HepG2 (cell line): ENCODE results near the gene MT1A. TPM values are rescaled to one million over a fixed set of nuclear protein-coding genes. Genes with fewer than 3 reads are reported as not detected.

Experiments used
- ATF7-NPFF ChIP-seq: sonication (generic); formaldehyde crosslinking; IDR thresholded peaks from 2 replicates; pipeline ENCODE4 v1.8.1; 2023; ENCODE audit warnings: mild to moderate bottlenecking, low read depth, missing genetic modification reagents, moderate library complexity
- CENPX ChIP-seq: sonication (generic); formaldehyde crosslinking; IDR thresholded peaks from 2 replicates; pipeline ENCODE4 v1.9.0; 2021; ENCODE audit warnings: mild to moderate bottlenecking, missing genetic modification reagents, moderate library complexity
- ERF ChIP-seq: IDR thresholded peaks from 2 replicates; pipeline ENCODE4 v1.6.1; 2018; ENCODE audit warnings: missing biosample characterization, missing genetic modification reagents
- HCFC1 ChIP-seq: fragments of 150-350 bp; IDR thresholded peaks from 2 replicates; pipeline ENCODE4 v1.6.1; 2014; ENCODE audit warnings: low read depth, low read length
- KMT2A ChIP-seq: sonication (generic); formaldehyde crosslinking; IDR thresholded peaks from 2 replicates; pipeline ENCODE4 v1.4.0; 2020; ENCODE audit warnings: missing genetic modification reagents
- MEIS2 ChIP-seq: sonication (generic); formaldehyde crosslinking; IDR thresholded peaks from 2 replicates; pipeline ENCODE4 v1.9.0; 2021; ENCODE audit warnings: mild to moderate bottlenecking, missing genetic modification reagents
- MXI1 ChIP-seq: IDR thresholded peaks from 3 replicates; pipeline ENCODE4 v1.6.1; 2012; ENCODE audit warnings: low read depth, low read length, inconsistent platforms, borderline replicate concordance
- MYC ChIP-seq: sonication (generic); formaldehyde crosslinking; IDR thresholded peaks from 2 replicates; pipeline ENCODE4 v1.9.0; 2021; ENCODE audit warnings: missing genetic modification reagents, borderline replicate concordance
- NFYC ChIP-seq: IDR thresholded peaks from 2 replicates; pipeline ENCODE4 v1.6.1; 2016; ENCODE audit warnings: missing genetic modification reagents, missing compliant biosample characterization
- RXRA ChIP-seq: sonication (generic); formaldehyde crosslinking; IDR thresholded peaks from 2 replicates; pipeline ENCODE4 v1.5.1; 2020; ENCODE audit warnings: missing genetic modification reagents
- SIX1 ChIP-seq: sonication (generic); formaldehyde crosslinking; IDR thresholded peaks from 2 replicates; pipeline ENCODE4 v1.4.0; 2020; ENCODE audit warnings: missing genetic modification reagents, borderline replicate concordance
- ZNF451 ChIP-seq: sonication (generic); formaldehyde crosslinking; IDR thresholded peaks from 2 replicates; pipeline ENCODE4 v1.5.0; 2020; ENCODE audit warnings: mild to moderate bottlenecking, missing genetic modification reagents
- ZNF563 ChIP-seq: sonication (generic); formaldehyde crosslinking; IDR thresholded peaks from 2 replicates; pipeline ENCODE4 v1.8.0; 2022; ENCODE audit warnings: mild to moderate bottlenecking, moderate library complexity, missing genetic modification reagents
- ZNF567 ChIP-seq: sonication (generic); formaldehyde crosslinking; IDR thresholded peaks from 2 replicates; pipeline ENCODE4 v1.8.1; 2023; ENCODE audit warnings: mild to moderate bottlenecking, missing genetic modification reagents, borderline replicate concordance
- ZNF746 ChIP-seq: sonication (generic); formaldehyde crosslinking; IDR thresholded peaks from 2 replicates; pipeline ENCODE4 v1.8.0; 2022; ENCODE audit warnings: mild to moderate bottlenecking, missing genetic modification reagents
- ZNF782 ChIP-seq: sonication (generic); formaldehyde crosslinking; IDR thresholded peaks from 2 replicates; pipeline ENCODE4 v1.4.0; 2020; ENCODE audit warnings: missing genetic modification reagents, mild to moderate bottlenecking, borderline replicate concordance
- polyA plus RNA-seq, 8 experiments: library from polyadenylated mRNA; depleted of rRNA in 3 of 8; stranded (reverse) in 7 of 8; unstranded in 1 of 8; fragments of >200 nt; fragmentation: Illumina TruSeq in 4 of 8; extraction: Trizol in 4 of 8; gene quantifications; 2 replicates each; pipeline versions ENCODE4 v1.2.1 to v1.2.3, GENCODE V29; 2011 to 2016; ENCODE audit warnings: low read depth in 4 of 8, missing spikeins in 1 of 8, mixed read lengths in 1 of 8; ENCODE audit not compliant: insufficient read depth in 1 of 8
- total RNA-seq, 5 experiments: library from RNA; depleted of rRNA; stranded (reverse); fragments of >200 nt; fragmentation: Illumina TruSeq; extraction: Trizol; gene quantifications; 2 replicates each; pipeline ENCODE4 v1.2.3, GENCODE V29; 2016; ENCODE audit warnings: low read depth in 1 of 5
- TF ChIP-seq, protein P1 (sequence below): sonication (generic); formaldehyde crosslinking; IDR thresholded peaks from 2 replicates; pipeline ENCODE4 v1.4.0; 2020; ENCODE audit warnings: missing genetic modification reagents
- TF ChIP-seq, protein P2 (sequence below): sonication (generic); formaldehyde crosslinking; IDR thresholded peaks from 2 replicates; pipeline ENCODE4 v1.4.0; 2020; ENCODE audit warnings: mild to moderate bottlenecking, missing genetic modification reagents
- TF ChIP-seq, protein P3 (sequence below): sonication (generic); formaldehyde crosslinking; IDR thresholded peaks from 2 replicates; pipeline ENCODE4 v1.9.0; 2022; ENCODE audit warnings: low read depth, missing genetic modification reagents
- TF ChIP-seq, protein P4 (sequence below): IDR thresholded peaks from 2 replicates; pipeline ENCODE4 v1.6.1; 2016; ENCODE audit warnings: missing compliant biosample characterization, missing genetic modification reagents, borderline replicate concordance

MT1A gene
- total and polyA plus RNA-seq, 2 of the 13 experiments (the other 11 are each of a cell fraction or from before 2014, with no cell fraction given), result 8.3 to 10.4 TPM

DNA sequence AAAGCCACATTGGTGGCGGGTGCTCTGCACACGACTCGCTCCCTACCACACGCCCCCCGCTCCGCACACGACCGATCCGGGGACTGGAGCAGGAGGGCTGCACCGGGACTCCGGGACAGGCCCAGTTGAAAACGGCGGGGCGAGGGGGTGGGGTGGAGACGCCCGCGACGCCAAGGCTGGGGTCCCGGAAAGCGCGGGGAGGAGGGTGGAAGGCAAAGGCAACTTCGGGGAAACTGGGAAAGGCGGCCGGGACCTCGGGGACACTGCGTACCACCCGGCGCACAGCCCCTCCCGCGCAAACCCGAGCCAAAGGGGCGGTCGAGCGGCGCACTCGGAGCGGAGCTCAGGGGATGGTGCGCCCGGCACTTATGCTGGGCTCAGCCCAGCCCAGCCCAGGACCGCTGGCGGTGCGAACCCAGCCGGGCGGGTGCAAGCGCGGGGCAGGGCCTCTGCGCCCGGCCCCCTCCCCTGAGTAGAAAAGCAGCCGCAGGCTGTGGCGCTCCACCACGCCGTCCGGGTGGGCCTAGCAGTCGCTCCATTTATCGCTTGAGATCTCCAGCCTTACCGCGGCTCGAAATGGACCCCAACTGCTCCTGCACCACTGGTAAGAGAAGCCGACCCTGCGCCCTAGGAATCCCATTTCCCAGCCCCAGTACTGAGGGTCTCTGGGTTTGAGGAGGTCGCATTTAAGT, 6.2 kb upstream of the MT1A start, which contains the start of gene MT1M (continued):
- TF ChIP-seq, protein P1, sequence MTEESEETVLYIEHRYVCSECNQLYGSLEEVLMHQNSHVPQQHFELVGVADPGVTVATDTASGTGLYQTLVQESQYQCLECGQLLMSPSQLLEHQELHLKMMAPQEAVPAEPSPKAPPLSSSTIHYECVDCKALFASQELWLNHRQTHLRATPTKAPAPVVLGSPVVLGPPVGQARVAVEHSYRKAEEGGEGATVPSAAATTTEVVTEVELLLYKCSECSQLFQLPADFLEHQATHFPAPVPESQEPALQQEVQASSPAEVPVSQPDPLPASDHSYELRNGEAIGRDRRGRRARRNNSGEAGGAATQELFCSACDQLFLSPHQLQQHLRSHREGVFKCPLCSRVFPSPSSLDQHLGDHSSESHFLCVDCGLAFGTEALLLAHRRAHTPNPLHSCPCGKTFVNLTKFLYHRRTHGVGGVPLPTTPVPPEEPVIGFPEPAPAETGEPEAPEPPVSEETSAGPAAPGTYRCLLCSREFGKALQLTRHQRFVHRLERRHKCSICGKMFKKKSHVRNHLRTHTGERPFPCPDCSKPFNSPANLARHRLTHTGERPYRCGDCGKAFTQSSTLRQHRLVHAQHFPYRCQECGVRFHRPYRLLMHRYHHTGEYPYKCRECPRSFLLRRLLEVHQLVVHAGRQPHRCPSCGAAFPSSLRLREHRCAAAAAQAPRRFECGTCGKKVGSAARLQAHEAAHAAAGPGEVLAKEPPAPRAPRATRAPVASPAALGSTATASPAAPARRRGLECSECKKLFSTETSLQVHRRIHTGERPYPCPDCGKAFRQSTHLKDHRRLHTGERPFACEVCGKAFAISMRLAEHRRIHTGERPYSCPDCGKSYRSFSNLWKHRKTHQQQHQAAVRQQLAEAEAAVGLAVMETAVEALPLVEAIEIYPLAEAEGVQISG, result no peak
- TF ChIP-seq MXI1 (no peak), MYC (peak; percentile 28; the same call in 1 of the 2 replicates), ZNF451 (0 out of 2 replicates have a peak, but pooled peaks have one; percentile 24), NFYC (CRISPR knock-in tag) (no peak), ZNF746 (CRISPR knock-in tag) (no peak), MEIS2 (CRISPR knock-in tag) (0 out of 2 replicates have a peak, but pooled peaks have one; percentile 3), SIX1 (CRISPR knock-in tag) (no peak), ZNF563 (peak; percentile 46; the same call in 1 of the 2 replicates), RXRA (CRISPR knock-in tag) (0 out of 2 replicates have a peak, but pooled peaks have one; percentile 23), HCFC1 (no peak), ZNF782 (no peak), KMT2A (CRISPR knock-in tag) (0 out of 2 replicates have a peak, but pooled peaks have one; percentile 41), ERF (CRISPR knock-in tag) (peak; percentile 30; the same call in 1 of the 2 replicates), ZNF567 (CRISPR knock-in tag) (no peak), CENPX (CRISPR knock-in tag) (no peak), ATF7-NPFF (CRISPR knock-in tag) (no peak)
- TF ChIP-seq, protein P2, sequence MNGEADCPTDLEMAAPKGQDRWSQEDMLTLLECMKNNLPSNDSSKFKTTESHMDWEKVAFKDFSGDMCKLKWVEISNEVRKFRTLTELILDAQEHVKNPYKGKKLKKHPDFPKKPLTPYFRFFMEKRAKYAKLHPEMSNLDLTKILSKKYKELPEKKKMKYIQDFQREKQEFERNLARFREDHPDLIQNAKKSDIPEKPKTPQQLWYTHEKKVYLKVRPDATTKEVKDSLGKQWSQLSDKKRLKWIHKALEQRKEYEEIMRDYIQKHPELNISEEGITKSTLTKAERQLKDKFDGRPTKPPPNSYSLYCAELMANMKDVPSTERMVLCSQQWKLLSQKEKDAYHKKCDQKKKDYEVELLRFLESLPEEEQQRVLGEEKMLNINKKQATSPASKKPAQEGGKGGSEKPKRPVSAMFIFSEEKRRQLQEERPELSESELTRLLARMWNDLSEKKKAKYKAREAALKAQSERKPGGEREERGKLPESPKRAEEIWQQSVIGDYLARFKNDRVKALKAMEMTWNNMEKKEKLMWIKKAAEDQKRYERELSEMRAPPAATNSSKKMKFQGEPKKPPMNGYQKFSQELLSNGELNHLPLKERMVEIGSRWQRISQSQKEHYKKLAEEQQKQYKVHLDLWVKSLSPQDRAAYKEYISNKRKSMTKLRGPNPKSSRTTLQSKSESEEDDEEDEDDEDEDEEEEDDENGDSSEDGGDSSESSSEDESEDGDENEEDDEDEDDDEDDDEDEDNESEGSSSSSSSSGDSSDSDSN, result peak; percentile 24; the same call in 1 of the 2 replicates
- TF ChIP-seq, protein P3, sequence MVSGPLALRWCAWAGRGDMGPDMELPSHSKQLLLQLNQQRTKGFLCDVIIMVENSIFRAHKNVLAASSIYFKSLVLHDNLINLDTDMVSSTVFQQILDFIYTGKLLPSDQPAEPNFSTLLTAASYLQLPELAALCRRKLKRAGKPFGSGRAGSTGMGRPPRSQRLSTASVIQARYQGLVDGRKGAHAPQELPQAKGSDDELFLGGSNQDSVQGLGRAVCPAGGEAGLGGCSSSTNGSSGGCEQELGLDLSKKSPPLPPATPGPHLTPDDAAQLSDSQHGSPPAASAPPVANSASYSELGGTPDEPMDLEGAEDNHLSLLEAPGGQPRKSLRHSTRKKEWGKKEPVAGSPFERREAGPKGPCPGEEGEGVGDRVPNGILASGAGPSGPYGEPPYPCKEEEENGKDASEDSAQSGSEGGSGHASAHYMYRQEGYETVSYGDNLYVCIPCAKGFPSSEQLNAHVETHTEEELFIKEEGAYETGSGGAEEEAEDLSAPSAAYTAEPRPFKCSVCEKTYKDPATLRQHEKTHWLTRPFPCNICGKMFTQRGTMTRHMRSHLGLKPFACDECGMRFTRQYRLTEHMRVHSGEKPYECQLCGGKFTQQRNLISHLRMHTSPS (CRISPR knock-in tag), result 0 out of 2 replicates have a peak, but pooled peaks have one; percentile 22
- TF ChIP-seq, protein P4, sequence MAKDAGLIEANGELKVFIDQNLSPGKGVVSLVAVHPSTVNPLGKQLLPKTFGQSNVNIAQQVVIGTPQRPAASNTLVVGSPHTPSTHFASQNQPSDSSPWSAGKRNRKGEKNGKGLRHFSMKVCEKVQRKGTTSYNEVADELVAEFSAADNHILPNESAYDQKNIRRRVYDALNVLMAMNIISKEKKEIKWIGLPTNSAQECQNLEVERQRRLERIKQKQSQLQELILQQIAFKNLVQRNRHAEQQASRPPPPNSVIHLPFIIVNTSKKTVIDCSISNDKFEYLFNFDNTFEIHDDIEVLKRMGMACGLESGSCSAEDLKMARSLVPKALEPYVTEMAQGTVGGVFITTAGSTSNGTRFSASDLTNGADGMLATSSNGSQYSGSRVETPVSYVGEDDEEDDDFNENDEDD (CRISPR knock-in tag), result no peak
